Pons (tissue), 1 donor: Measurements from ENCODE around the gene CFHR2.
"Not testable (repeated sequence)": the region's sequence is repeated elsewhere in the genome, so short reads cannot be mapped to it uniquely, and the experiment has no call there.

Source experiments
- DNase-seq: peaks from one replicate; pipeline ENCODE4 v3.0.0-alpha.2; 2016; ENCODE audit warnings: low spot score

CFHR2 gene

GRCh38 chr1:196943568-196943967, at the start of gene CFHR2:
Gene CFHR2 (plus strand): TSS chr1:196943738. CDS start chr1:196943881, 143 bp downstream.
- not testable (repeated sequence) for DNase-seq

GRCh38 chr1:196896355-196896754, 47.2 kb upstream of the CFHR2 start:
- DNase-seq: no peak

GRCh38 chr1:196897158-196897828, 46.2 kb upstream of the CFHR2 start:
- DNase-seq: no peak

GRCh38 chr1:196902344-196902743, 41.2 kb upstream of the CFHR2 start:
- no peak for DNase-seq

GRCh38 chr1:196910215-196910614, 33.3 kb upstream of the CFHR2 start:
- DNase-seq: no peak

GRCh38 chr1:196912283-196912682, 31.3 kb upstream of the CFHR2 start:
- not testable (repeated sequence) for DNase-seq

- DNase-seq: not testable (repeated sequence)
Observed at GRCh38 chr1:196926839-196927238, 16.7 kb upstream of the CFHR2 start.

GRCh38 chr1:196932853-196933252, 10.7 kb upstream of the CFHR2 start:
- not testable (repeated sequence) for DNase-seq

- DNase-seq: no peak
Observed at GRCh38 chr1:196933531-196934189, 9.9 kb upstream of the CFHR2 start.

- not testable (repeated sequence) for DNase-seq
Observed at GRCh38 chr1:196941474-196941873, 2.1 kb upstream of the CFHR2 start.

GRCh38 chr1:196951711-196952394, 8.3 kb downstream of the CFHR2 start:
- DNase-seq: no peak

- no peak for DNase-seq
Observed at GRCh38 chr1:196954778-196955177, 11.2 kb downstream of the CFHR2 start.

- no peak for DNase-seq
Observed at GRCh38 chr1:196955926-196956325, 12.4 kb downstream of the CFHR2 start.

GRCh38 chr1:196960854-196961253, 17.3 kb downstream of the CFHR2 start:
- no peak for DNase-seq

GRCh38 chr1:196970182-196970581, 26.6 kb downstream of the CFHR2 start:
- DNase-seq: no peak

- DNase-seq: no peak
Observed at GRCh38 chr1:196976278-196976677, 32.7 kb downstream of the CFHR2 start.

- DNase-seq: no peak
Observed at GRCh38 chr1:196977278-196977677, 33.7 kb downstream of the CFHR2 start, which contains the start of gene CFHR5. Gene CFHR5 (plus strand): TSS chr1:196977556. CDS start chr1:196977665, 109 bp downstream.

- DNase-seq: no peak
Observed at GRCh38 chr1:196980859-196981258, 37.3 kb downstream of the CFHR2 start.

- DNase-seq: not testable (repeated sequence)
Observed at GRCh38 chr1:196982247-196982646, 38.7 kb downstream of the CFHR2 start.

GRCh38 chr1:196991919-196992651, 48.5 kb downstream of the CFHR2 start:
- not testable (repeated sequence) for DNase-seq

- DNase-seq: no peak
Observed at GRCh38 chr1:196993916-196994315, 50.4 kb downstream of the CFHR2 start.

GRCh38 chr1:196997423-196997822, 53.9 kb downstream of the CFHR2 start:
- DNase-seq: no peak
